MM.1S (cell line): ENCODE data around the gene ETV2.

ENCODE experiments used
- DNase-seq: peaks from one replicate; pipeline ENCODE4 v3.0.0-alpha.2; 2015
- H2AFZ ChIP-seq: fragments of 300-600 bp; sonication (generic); 2 replicates; pipeline ENCODE4 v1.6.0; 2016; ENCODE audit warnings: antibody characterized with exemption, low read length
- H3F3A ChIP-seq: fragments of 300-600 bp; sonication (generic); 2 replicates; pipeline ENCODE4 v1.6.1; 2016; ENCODE audit warnings: mild to moderate bottlenecking, antibody characterized with exemption, low read length, moderate library complexity, mixed read lengths; ENCODE audit not compliant: insufficient read depth
- H3K27ac ChIP-seq: fragments of 300-600 bp; sonication (generic); 2 replicates; pipeline ENCODE4 v1.5.1; 2016; ENCODE audit warnings: mild to moderate bottlenecking, low read length
- H3K27me3 ChIP-seq: fragments of 300-600 bp; sonication (generic); replicated peaks from 2 replicates; pipeline ENCODE4 v1.6.0; 2016; ENCODE audit warnings: low read length; ENCODE audit not compliant: insufficient read depth
- H3K36me3 ChIP-seq: fragments of 300-600 bp; sonication (generic); replicated peaks from 2 replicates; pipeline ENCODE4 v1.6.1; 2016; ENCODE audit warnings: mild to moderate bottlenecking, low read length, mixed read lengths; ENCODE audit not compliant: insufficient read depth
- H3K4me1 ChIP-seq: fragments of 300-600 bp; sonication (generic); 2 replicates; pipeline ENCODE4 v1.6.1; 2016; ENCODE audit warnings: low read length, mixed read lengths
- H3K4me2 ChIP-seq: fragments of 300-600 bp; sonication (generic); 2 replicates; pipeline ENCODE4 v1.6.0; 2016; ENCODE audit warnings: low read depth, low read length
- H3K4me3 ChIP-seq: fragments of 300-600 bp; sonication (generic); 2 replicates; pipeline ENCODE4 v1.5.1; 2016; ENCODE audit warnings: low read length, mixed read lengths
- H3K79me2 ChIP-seq: fragments of 300-600 bp; sonication (generic); 2 replicates; pipeline ENCODE4 v1.6.1; 2016; ENCODE audit warnings: mixed run types, low read length, mixed read lengths
- H3K9ac ChIP-seq: fragments of 300-600 bp; sonication (generic); 2 replicates; pipeline ENCODE4 v1.6.1; 2016; ENCODE audit warnings: low read length, mixed read lengths
- H3K9me2 ChIP-seq: fragments of 300-600 bp; sonication (generic); replicated peaks from 2 replicates; pipeline ENCODE4 v1.6.1; 2016; ENCODE audit warnings: mild to moderate bottlenecking, low read length, mixed read lengths; ENCODE audit not compliant: insufficient read depth
- H3K9me3 ChIP-seq: fragments of 300-600 bp; sonication (generic); replicated peaks from 2 replicates; pipeline ENCODE4 v1.6.1; 2016; ENCODE audit warnings: mild to moderate bottlenecking, low read length, mixed read lengths; ENCODE audit not compliant: insufficient read depth
- H4K20me1 ChIP-seq: fragments of 300-600 bp; sonication (generic); 2 replicates; pipeline ENCODE4 v1.6.1; 2016; ENCODE audit warnings: mild to moderate bottlenecking, low read length, moderate library complexity, mixed read lengths; ENCODE audit not compliant: insufficient read depth
- CTCF ChIP-seq: fragments of 300-600 bp; sonication (generic); IDR thresholded peaks from 2 replicates; pipeline ENCODE4 v1.5.1; 2016; ENCODE audit warnings: antibody characterized with exemption, low read length, mixed read lengths
- EZH2 ChIP-seq: fragments of 300-600 bp; sonication (generic); optimal IDR thresholded peaks from 2 replicates; pipeline ENCODE3; 2017; ENCODE audit warnings: low read depth, mild to moderate bottlenecking, antibody characterized with exemption, low read length, mixed read lengths
- EZH2phosphoT487 ChIP-seq: fragments of 300-600 bp; sonication (generic); IDR thresholded peaks from 2 replicates; pipeline ENCODE4 v1.6.1; 2018; ENCODE audit warnings: antibody characterized with exemption, low read length

ETV2 gene

GRCh38 chr19:35669974-35670373, 28.4 kb downstream of the ETV2 start:
- no peaks in the 10 kb centered on the region for H3F3A ChIP-seq
- peaks cover 51% of the 10 kb centered on the region for H3K27me3 ChIP-seq
- no peak overlapping the region for H3K9ac ChIP-seq
- H3K4me1 ChIP-seq = no peaks in the 10 kb centered on the region
- H2AFZ ChIP-seq = no peak overlapping the region
- no peak overlapping the region for H3K27ac ChIP-seq
- H3K4me3 ChIP-seq = no peak overlapping the region
- H3K36me3 ChIP-seq = no peaks in the 10 kb centered on the region
- H4K20me1 ChIP-seq = no peaks in the 10 kb centered on the region
- no peak overlapping the region for H3K4me2 ChIP-seq
- DNase-seq = no peak
- H3K9me3 ChIP-seq = no peaks in the 10 kb centered on the region
- no peaks in the 10 kb centered on the region for H3K9me2 ChIP-seq
- no peaks in the 10 kb centered on the region for H3K79me2 ChIP-seq
- TF ChIP-seq EZH2phosphoT487 (no peak), EZH2 (no peak), CTCF (no peak)

GRCh38 chr19:35670686-35671085, 29.1 kb downstream of the ETV2 start:
- TF ChIP-seq CTCF = no peak

GRCh38 chr19:35671818-35672217, 30.3 kb downstream of the ETV2 start:
- Histone ChIP-seq H4K20me1 (no peaks in the 10 kb centered on the region), H3K4me2 (no peak overlapping the region), H3K9ac (no peak overlapping the region), H3K9me3 (no peaks in the 10 kb centered on the region), H3K9me2 (no peaks in the 10 kb centered on the region), H3K4me1 (no peaks in the 10 kb centered on the region), H3K27me3 (peaks cover 70% of the 10 kb centered on the region), H3K27ac (no peak overlapping the region), H3K36me3 (no peaks in the 10 kb centered on the region), H3F3A (no peaks in the 10 kb centered on the region), H2AFZ (no peak overlapping the region), H3K79me2 (no peaks in the 10 kb centered on the region), H3K4me3 (no peak overlapping the region)
- TF ChIP-seq EZH2 = no peak
- no peak for TF ChIP-seq CTCF
- TF ChIP-seq EZH2phosphoT487 = no peak
- no peak for DNase-seq

More at GRCh38 chr19:35670686-35671085, 29.1 kb downstream of the ETV2 start:
- Histone ChIP-seq H3K9ac (no peak overlapping the region), H3F3A (no peaks in the 10 kb centered on the region), H4K20me1 (no peaks in the 10 kb centered on the region), H2AFZ (no peak overlapping the region), H3K9me2 (no peaks in the 10 kb centered on the region), H3K4me2 (no peak overlapping the region), H3K4me3 (no peak overlapping the region), H3K27me3 (peaks cover 59% of the 10 kb centered on the region), H3K9me3 (no peaks in the 10 kb centered on the region), H3K36me3 (no peaks in the 10 kb centered on the region), H3K79me2 (no peaks in the 10 kb centered on the region), H3K4me1 (no peaks in the 10 kb centered on the region), H3K27ac (no peak overlapping the region)
- no peak for DNase-seq
